IMR-90 (cell line): Measurements from ENCODE around the gene IFNL1.

Experiments
- CEBPB ChIP-seq: IDR thresholded peaks from 2 replicates; pipeline ENCODE4 v1.6.1; 2012; ENCODE audit warnings: low read depth, low read length, improper control_type of control experiment
- FOS ChIP-seq: fragments of 150-350 bp; IDR thresholded peaks from 2 replicates; pipeline ENCODE4 v1.6.1; 2016; ENCODE audit warnings: low read depth, low read length
- MAFK ChIP-seq: IDR thresholded peaks from 2 replicates; pipeline ENCODE4 v1.6.1; 2012; ENCODE audit warnings: low read depth, low read length, improper control_type of control experiment
- MXI1 ChIP-seq: IDR thresholded peaks from 2 replicates; pipeline ENCODE4 v1.6.1; 2012; ENCODE audit warnings: low read depth, mild to moderate bottlenecking, low read length, moderate library complexity, borderline replicate concordance
- NFE2L2 ChIP-seq: fragments of 150-350 bp; IDR thresholded peaks from 2 replicates; pipeline ENCODE4 v1.6.1; 2016; ENCODE audit warnings: low read depth, mild to moderate bottlenecking, low read length
- POLR2A ChIP-seq: IDR thresholded peaks from 2 replicates; pipeline ENCODE4 v1.6.1; 2012; ENCODE audit warnings: mild to moderate bottlenecking, low read depth, low read length
- RAD21 ChIP-seq: IDR thresholded peaks from 2 replicates; pipeline ENCODE4 v1.6.1; 2012; ENCODE audit warnings: low read length, improper control_type of control experiment
- RCOR1 ChIP-seq: IDR thresholded peaks from 2 replicates; pipeline ENCODE4 v1.6.1; 2012; ENCODE audit warnings: mild to moderate bottlenecking, low read length, improper control_type of control experiment; ENCODE audit not compliant: insufficient replicate concordance
- RFX5 ChIP-seq: IDR thresholded peaks from 2 replicates; pipeline ENCODE4 v1.8.0; 2012; ENCODE audit warnings: low read depth, mild to moderate bottlenecking, low read length, moderate library complexity
- SMC3 ChIP-seq: fragments of 150-350 bp; IDR thresholded peaks from 2 replicates; pipeline ENCODE4 v1.6.1; 2016; ENCODE audit warnings: low read depth, mild to moderate bottlenecking, antibody characterized with exemption, low read length, moderate library complexity
- TF ChIP-seq, protein P1 (sequence below): conservative IDR thresholded peaks from 2 replicates; pipeline ENCODE4 v1.5.1; 2012; ENCODE audit warnings: mild to moderate bottlenecking, low read depth, low read length, improper control_type of control experiment
- TF ChIP-seq, protein P2 (sequence below): fragments of 150-350 bp; IDR thresholded peaks from 2 replicates; pipeline ENCODE4 v1.6.1; 2016; ENCODE audit warnings: low read depth, mild to moderate bottlenecking, low read length, moderate library complexity, borderline replicate concordance
- TF ChIP-seq, protein P3 (sequence below): fragments of 150-350 bp; IDR thresholded peaks from 2 replicates; pipeline ENCODE4 v1.6.1; 2017; ENCODE audit warnings: mild to moderate bottlenecking, antibody characterized with exemption, low read length, low read depth

- TF ChIP-seq CEBPB (no peak), POLR2A (no peak), RAD21 (no peak), RFX5 (no peak), RCOR1 (no peak), NFE2L2 (no peak), SMC3 (no peak), MXI1 (no peak), FOS (no peak), MAFK (no peak)
- TF ChIP-seq, protein P1, sequence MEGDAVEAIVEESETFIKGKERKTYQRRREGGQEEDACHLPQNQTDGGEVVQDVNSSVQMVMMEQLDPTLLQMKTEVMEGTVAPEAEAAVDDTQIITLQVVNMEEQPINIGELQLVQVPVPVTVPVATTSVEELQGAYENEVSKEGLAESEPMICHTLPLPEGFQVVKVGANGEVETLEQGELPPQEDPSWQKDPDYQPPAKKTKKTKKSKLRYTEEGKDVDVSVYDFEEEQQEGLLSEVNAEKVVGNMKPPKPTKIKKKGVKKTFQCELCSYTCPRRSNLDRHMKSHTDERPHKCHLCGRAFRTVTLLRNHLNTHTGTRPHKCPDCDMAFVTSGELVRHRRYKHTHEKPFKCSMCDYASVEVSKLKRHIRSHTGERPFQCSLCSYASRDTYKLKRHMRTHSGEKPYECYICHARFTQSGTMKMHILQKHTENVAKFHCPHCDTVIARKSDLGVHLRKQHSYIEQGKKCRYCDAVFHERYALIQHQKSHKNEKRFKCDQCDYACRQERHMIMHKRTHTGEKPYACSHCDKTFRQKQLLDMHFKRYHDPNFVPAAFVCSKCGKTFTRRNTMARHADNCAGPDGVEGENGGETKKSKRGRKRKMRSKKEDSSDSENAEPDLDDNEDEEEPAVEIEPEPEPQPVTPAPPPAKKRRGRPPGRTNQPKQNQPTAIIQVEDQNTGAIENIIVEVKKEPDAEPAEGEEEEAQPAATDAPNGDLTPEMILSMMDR, result no peak
- TF ChIP-seq, protein P2, sequence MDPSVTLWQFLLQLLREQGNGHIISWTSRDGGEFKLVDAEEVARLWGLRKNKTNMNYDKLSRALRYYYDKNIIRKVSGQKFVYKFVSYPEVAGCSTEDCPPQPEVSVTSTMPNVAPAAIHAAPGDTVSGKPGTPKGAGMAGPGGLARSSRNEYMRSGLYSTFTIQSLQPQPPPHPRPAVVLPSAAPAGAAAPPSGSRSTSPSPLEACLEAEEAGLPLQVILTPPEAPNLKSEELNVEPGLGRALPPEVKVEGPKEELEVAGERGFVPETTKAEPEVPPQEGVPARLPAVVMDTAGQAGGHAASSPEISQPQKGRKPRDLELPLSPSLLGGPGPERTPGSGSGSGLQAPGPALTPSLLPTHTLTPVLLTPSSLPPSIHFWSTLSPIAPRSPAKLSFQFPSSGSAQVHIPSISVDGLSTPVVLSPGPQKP, result no peak
- TF ChIP-seq, protein P3, sequence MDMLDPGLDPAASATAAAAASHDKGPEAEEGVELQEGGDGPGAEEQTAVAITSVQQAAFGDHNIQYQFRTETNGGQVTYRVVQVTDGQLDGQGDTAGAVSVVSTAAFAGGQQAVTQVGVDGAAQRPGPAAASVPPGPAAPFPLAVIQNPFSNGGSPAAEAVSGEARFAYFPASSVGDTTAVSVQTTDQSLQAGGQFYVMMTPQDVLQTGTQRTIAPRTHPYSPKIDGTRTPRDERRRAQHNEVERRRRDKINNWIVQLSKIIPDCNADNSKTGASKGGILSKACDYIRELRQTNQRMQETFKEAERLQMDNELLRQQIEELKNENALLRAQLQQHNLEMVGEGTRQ, result no peak
These were observed 44.4 kb upstream of the IFNL1 start for GRCh38 chr19:39251846-39252245.
